ENCODE results near the gene YDJC. TPM values are rescaled to one million over a fixed set of nuclear protein-coding genes. Genes with fewer than 3 reads are reported as not detected.

The YDJC gene
- total and polyA plus RNA-seq, 9 of the 15 experiments (the other 6 are each of a cell fraction or from before 2014, with no cell fraction given), result 13.5 to 871 (median 164) TPM

DNA sequence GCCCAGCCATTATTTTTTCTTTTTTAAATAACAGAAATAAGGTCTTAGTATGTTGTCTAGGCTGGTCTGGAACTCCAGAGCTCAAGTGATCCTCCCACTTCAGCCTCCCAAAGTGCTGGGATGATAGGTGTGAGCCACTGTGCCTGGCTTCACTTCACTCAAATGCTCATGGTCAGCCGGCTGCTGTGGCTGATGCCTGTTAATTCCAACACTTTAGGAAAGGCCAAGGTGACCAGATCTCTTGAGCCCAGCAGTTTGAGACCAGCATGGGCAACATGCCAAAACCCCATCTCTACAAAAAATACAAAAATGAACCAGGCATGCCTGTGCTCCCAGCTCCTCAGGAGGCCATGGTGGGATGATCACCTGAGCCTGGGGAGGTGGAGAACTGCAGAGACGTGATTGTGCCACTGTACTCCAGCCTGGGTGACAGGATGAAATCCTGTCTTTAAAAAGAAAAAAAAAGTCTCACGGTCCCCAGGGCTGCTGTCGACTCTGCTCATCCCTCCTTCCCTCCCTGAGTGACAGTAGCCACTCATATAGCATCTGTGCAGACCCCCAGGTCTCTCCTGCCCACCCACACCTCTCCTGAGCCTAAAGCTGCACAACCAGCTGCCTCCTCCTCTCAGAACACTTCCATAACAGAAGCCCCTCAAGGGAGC lies 3.6 kb downstream of the YDJC start (continued):
- TF ChIP-seq, protein P1, sequence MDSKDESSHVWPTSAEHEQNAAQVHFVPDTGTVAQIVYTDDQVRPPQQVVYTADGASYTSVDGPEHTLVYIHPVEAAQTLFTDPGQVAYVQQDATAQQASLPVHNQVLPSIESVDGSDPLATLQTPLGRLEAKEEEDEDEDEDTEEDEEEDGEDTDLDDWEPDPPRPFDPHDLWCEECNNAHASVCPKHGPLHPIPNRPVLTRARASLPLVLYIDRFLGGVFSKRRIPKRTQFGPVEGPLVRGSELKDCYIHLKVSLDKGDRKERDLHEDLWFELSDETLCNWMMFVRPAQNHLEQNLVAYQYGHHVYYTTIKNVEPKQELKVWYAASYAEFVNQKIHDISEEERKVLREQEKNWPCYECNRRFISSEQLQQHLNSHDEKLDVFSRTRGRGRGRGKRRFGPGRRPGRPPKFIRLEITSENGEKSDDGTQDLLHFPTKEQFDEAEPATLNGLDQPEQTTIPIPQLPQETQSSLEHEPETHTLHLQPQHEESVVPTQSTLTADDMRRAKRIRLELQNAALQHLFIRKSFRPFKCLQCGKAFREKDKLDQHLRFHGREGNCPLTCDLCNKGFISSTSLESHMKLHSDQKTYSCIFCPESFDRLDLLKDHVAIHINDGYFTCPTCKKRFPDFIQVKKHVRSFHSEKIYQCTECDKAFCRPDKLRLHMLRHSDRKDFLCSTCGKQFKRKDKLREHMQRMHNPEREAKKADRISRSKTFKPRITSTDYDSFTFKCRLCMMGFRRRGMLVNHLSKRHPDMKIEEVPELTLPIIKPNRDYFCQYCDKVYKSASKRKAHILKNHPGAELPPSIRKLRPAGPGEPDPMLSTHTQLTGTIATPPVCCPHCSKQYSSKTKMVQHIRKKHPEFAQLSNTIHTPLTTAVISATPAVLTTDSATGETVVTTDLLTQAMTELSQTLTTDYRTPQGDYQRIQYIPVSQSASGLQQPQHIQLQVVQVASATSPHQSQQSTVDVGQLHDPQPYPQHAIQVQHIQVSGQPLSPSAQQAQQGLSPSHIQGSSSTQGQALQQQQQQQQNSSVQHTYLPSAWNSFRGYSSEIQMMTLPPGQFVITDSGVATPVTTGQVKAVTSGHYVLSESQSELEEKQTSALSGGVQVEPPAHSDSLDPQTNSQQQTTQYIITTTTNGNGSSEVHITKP (IDR thresholded peaks at IDR 0.05; ENCODE audit: partially characterized antibody), result no peak
- TF ChIP-seq CSDE1 (IDR thresholded peaks at IDR 0.05) (no peak), ZNF408 (CRISPR knock-in tag; IDR thresholded peaks at IDR 0.05; ENCODE audit: low read depth) (no peak), SOX6 (IDR thresholded peaks at IDR 0.05) (no peak), RBM17 (IDR thresholded peaks at IDR 0.05; ENCODE audit: borderline replicate concordance, low read depth, low read length) (no peak), ZNF277 (CRISPR knock-in tag; IDR thresholded peaks at IDR 0.05; ENCODE audit: borderline replicate concordance) (no peak), SMAD3 (CRISPR knock-in tag; conservative IDR thresholded peaks at IDR 0.05) (no peak), TEAD1 (CRISPR knock-in tag; IDR thresholded peaks at IDR 0.05) (no peak), KLF13 (tag; IDR thresholded peaks at IDR 0.05; ENCODE audit: borderline replicate concordance, low read depth) (no peak), NONO (IDR thresholded peaks at IDR 0.05; ENCODE audit: low read depth in 2 of 2, low read length in 1 of 2) (no peak), KLF1 (tag; IDR thresholded peaks at IDR 0.05) (no peak), ZNF785 (CRISPR knock-in tag; IDR thresholded peaks at IDR 0.05) (no peak)
- TF ChIP-seq, protein P2, sequence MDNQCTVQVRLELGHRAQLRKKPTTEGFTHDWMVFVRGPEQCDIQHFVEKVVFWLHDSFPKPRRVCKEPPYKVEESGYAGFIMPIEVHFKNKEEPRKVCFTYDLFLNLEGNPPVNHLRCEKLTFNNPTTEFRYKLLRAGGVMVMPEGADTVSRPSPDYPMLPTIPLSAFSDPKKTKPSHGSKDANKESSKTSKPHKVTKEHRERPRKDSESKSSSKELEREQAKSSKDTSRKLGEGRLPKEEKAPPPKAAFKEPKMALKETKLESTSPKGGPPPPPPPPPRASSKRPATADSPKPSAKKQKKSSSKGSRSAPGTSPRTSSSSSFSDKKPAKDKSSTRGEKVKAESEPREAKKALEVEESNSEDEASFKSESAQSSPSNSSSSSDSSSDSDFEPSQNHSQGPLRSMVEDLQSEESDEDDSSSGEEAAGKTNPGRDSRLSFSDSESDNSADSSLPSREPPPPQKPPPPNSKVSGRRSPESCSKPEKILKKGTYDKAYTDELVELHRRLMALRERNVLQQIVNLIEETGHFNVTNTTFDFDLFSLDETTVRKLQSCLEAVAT (IDR thresholded peaks at IDR 0.05), result no peak
- TF ChIP-seq, protein P3, sequence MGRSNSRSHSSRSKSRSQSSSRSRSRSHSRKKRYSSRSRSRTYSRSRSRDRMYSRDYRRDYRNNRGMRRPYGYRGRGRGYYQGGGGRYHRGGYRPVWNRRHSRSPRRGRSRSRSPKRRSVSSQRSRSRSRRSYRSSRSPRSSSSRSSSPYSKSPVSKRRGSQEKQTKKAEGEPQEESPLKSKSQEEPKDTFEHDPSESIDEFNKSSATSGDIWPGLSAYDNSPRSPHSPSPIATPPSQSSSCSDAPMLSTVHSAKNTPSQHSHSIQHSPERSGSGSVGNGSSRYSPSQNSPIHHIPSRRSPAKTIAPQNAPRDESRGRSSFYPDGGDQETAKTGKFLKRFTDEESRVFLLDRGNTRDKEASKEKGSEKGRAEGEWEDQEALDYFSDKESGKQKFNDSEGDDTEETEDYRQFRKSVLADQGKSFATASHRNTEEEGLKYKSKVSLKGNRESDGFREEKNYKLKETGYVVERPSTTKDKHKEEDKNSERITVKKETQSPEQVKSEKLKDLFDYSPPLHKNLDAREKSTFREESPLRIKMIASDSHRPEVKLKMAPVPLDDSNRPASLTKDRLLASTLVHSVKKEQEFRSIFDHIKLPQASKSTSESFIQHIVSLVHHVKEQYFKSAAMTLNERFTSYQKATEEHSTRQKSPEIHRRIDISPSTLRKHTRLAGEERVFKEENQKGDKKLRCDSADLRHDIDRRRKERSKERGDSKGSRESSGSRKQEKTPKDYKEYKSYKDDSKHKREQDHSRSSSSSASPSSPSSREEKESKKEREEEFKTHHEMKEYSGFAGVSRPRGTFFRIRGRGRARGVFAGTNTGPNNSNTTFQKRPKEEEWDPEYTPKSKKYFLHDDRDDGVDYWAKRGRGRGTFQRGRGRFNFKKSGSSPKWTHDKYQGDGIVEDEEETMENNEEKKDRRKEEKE (IDR thresholded peaks at IDR 0.05; ENCODE audit: borderline replicate concordance in 1 of 2, control insufficient read depth in 1 of 2, low read depth in 2 of 2, low read length in 1 of 2), result no peak
- TF ChIP-seq, protein P4, sequence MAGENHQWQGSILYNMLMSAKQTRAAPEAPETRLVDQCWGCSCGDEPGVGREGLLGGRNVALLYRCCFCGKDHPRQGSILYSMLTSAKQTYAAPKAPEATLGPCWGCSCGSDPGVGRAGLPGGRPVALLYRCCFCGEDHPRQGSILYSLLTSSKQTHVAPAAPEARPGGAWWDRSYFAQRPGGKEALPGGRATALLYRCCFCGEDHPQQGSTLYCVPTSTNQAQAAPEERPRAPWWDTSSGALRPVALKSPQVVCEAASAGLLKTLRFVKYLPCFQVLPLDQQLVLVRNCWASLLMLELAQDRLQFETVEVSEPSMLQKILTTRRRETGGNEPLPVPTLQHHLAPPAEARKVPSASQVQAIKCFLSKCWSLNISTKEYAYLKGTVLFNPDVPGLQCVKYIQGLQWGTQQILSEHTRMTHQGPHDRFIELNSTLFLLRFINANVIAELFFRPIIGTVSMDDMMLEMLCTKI (IDR thresholded peaks at IDR 0.05; ENCODE audit: partially characterized antibody), result no peak

Measured in K562 (cell line).